SHP77 (cell line): Measurements from ENCODE around the gene ABCA13.

ENCODE experiments used
- DNase-seq, 2 experiments: peaks; one replicate each; lab custom pipeline; 2025; lab: John Stamatoyannopoulos, UW

ABCA13 gene

DNA sequence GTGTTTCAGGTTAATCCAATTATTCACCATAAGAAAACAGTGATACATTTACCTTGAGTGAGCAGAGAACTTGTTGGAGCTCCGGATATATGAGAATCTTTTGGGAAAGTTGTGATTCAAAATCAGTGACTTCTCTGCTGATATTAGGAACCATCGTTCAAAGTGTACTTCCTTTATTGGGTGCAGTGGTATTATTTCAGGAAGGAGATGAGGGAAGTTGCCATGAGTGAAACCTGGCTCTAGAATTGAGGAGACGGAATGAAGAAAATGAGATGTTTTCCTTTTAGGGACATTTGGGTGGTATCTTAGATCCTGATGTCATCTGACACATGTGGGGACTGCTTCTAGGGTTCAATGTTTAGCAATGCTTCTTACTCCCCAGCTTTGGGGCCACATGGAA, 343.9 kb downstream of the ABCA13 start:
- DNase-seq: no peak

DNA sequence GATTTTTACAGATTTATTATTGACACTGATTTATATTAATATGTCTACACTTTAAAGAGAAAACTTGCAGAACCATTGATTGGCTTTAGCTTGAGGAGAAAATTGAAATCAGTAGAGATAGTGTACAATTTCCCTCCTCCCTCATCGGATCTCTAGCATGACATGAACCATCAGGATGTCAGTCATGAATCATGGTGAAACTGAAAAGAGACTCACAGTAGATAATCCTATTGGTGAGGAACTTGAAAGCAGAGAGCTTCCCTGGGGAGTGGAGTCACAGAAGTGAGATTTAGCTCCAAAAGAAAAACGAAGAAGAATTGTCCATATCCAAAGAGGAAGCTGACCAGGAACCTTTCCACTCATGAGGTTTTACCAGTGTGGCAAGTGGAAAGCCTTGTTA, 346.8 kb downstream of the ABCA13 start:
- no peak for DNase-seq

DNA sequence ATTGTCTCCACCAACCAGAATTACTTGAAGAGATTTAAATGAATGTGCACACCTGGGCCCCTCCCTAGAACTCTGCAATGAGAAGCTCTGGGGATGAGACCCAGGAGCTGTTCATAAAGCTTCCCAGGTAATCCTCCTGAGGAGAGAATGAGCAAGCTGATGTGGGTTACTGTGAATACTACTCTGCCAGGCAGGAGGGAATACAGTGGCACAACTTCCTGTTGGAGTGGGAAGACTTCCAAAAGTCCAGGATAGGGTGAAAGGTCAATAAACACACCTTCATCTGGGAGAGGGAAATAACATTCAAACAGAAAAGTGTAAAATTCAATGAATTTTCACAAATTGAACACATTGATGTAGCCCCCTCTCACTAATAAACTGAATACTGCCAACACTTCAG, 351.4 kb downstream of the ABCA13 start:
- DNase-seq: no peak

DNA sequence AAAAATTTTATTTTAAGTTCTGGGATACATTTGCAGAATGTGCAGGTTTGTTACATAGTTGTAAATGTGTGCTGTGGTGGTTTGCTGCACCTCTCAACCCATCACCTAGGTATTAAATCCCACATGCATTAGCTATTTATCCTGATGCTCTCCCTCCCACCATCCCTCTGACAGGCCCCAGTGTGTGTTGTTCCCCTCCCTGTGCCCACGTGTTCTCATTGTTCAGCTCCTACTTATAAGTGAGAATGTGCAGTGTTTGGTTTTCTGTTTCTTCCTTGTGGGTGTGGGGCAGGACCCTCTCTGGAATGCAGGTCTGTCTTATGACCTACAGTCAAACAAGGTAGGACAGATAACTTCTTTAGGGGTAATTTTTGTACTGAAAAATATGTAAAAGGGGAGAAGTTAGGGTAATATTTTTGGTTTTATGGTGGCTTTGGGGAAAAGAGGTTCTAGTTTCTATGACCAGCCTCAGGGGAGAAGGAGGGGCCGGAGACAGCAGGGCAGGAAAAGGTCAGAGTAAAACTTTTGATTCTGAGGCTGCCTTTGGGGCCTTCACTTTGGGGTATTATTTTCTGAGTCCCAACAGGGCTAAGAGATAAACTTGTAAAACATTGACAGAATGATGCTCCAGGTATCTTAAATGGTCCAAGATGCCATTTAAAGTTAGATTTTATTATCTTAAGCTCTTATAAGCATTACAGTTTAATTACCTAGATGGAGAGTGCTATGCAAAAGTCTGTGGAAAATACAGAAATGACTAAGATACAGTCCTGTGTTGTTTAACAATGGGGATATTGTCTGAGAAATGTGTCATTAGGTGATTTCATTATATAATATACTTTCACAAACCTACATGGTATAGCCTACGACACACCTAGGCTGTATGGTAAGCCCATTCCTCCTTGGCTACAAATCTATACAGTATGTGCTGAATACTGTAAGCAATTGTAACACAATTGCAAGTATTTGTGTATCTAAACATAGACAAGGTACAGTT, 354.8 kb downstream of the ABCA13 start:
- DNase-seq: no peak

DNA sequence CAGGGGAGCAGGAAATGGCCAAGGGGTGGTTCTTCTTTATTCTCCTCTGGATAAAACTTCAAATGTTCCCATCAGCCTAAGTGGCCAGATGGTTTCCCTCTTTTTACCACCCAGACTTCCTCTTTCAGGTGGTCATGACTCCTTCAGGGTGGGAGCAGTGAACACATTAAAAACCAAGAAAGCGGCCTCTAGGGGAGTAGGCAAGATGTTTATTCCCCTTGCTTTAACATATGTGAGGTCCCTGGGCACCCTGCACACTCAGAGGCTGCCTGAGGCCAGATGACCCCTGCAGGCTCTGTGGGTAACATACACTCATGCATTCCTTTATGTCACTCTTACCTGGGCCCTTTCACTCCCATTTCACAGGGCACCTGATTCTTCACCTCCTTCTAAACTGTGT, 357.4 kb downstream of the ABCA13 start:
- DNase-seq: no peak

DNA sequence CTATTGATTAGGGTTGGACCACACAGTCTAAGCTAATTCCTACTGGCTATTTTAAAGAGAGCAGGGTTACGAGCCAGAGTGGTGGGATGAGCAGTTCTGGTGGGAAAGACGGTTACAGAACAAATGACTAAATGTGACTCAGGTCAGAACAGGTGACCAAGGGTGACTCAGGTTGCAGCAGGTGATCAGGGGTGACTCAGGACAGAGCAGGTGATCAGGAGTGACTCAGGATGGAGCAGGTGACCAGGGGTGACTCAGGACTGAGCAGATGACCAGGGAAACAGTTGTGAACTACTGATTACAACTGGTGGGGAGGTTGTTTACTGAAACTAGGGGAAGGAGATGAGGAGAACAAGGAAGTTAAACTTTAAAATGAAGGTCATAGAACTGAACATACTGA, 366.3 kb downstream of the ABCA13 start:
- DNase-seq: no peak

DNA sequence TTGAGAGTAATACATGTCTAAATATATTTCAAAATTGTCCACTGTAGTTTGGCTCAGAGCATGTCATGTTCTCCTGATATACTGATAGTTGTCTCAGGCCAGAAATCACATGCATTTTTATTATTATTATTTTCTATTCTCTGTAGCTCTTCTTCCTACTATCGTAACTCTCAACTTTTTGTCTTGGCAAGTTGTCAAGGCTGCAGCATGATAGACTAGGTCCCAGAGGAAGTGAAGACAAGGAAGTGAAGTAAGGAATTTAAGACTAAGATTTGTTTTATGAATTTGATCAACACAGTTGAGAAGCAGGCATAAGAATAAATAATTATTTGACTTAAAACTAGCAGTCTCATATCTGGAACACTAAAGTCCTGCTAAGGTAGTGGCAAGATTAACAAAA, 369.5 kb downstream of the ABCA13 start:
- no peak for DNase-seq

DNA sequence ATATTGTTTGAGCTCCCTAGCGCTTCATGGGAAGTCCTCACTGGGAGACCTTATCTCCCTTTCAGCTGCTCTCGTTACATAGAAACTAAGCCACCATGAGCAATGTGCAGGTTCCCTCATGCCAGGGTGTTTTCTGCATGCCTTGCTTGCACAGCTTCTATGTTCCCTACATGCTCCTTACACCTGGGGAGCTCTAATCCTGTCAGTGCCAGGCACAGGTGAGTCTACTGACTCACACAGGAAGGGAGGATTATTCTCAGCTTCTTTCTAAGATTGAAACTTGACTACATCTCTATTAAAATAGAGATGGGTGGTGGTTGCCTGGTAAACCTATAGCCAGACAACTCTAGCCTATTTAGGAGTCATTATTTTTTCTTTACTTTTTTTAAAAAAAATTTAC, 377.4 kb downstream of the ABCA13 start:
- no peak for DNase-seq

DNA sequence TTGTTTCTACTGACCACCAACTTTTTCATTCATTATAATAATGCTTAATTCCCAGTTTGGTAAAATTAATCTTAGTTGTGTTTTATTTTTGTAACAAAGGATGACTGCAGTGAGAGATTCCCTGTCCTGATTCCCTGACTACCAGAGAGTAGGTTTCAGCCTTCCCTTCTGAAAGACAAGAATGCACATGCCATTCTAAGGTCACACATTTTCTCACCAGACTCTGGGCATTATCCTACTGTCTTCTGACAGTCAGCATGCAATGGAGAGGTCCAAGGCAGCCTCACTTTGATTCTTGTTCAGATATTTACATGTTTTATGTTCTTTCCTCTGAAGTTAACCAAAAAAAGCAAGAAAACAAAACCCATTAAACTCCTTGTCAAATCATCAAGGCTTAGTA, 380.4 kb downstream of the ABCA13 start:
- no peak for DNase-seq

DNA sequence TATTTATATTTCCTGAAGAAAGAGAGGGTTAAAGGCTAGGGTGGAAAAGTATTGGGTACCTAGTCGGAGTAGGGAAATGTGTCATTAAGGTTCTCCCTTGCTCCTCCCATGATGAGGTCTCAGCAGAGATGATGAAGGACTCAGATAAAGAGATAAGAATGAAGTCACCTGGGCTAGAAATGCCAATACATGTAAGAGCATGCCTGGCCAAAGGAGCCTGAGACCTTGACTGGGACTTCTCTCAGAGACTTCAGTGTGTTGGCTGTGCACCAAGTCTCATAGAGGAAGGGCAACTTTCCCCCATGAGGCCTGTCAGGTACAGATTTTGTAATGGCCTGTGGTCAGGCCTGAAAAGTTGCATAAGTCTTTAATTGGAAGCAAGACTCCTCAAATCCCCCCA, 392.1 kb downstream of the ABCA13 start:
- no peak for DNase-seq

DNA sequence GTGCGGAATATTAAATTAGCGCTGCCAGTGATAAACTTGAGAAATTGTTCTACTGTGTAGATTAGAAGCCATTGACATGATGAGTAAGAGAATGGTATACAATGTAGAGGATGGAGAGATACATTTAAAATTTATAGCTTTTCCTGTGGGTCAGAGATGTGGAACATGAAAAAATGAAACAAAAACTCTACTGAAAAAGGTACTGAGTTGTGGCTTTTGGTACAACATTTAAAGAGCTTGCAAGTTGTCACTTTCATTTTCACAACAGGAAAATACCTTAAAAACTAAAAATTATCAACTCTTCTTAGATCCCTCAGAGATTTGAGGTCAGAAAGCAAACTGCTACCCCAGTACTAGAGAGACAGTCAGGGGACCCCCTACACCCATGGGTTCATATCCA, 404.3 kb downstream of the ABCA13 start:
- no peak for DNase-seq

DNA sequence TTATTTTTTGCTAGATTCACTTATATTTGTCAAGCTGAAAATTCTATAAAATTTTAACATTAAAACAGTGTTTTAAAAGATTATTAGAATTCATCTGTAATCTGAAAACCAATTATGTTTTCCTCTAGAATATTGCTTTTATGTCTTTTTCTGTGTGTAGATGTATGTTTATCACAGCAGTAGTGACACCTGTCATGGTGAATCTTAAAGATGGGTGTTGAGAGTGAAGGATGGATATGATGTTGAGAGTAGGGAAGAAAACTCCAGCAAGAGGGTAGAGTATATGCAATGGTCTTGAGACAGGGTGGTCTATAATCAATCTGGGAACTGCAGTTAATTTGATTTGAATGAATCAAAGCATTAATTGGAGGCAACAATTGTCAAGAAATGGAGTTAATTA, 416.2 kb downstream of the ABCA13 start:
- no peak for DNase-seq

DNA sequence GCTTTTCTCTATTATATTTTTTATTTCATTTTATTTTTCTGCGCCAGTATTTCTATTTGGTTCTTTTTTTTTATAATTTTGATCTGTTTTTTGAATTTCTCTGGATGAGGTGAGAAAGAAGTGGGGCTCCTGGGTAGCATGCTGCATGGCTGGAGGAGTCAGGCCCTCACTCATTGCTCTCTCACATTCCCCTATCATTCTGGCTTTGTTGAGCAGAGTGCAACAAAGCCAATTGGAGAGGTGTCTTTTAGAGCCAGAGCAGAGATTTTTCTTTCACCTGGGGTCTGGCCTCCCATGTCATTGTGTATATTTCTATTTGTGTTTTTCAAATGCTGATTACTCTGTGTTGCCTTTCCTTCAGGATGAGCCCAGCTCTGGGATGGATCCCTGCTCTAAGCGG, 423.1 kb downstream of the ABCA13 start:
- no peak for DNase-seq

DNA sequence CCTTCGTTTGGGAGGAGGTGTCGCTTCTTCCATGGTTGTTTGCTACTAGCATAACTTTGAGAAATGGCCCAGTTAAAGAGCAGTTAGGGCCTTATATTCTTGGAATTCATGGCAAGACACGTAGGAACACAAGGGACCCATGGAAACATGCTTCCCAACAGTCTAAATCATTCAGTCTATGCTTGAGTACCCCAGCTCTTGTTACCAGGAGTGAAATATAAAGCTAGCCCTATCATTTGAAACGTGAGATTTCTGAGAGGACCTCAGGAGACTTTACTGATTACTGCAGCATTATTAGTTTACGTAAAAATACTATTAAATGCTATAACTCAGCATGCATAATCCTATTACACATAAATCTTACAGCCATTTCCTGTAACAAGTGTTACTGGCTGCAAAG, 424.5 kb downstream of the ABCA13 start:
- DNase-seq: no peak

DNA sequence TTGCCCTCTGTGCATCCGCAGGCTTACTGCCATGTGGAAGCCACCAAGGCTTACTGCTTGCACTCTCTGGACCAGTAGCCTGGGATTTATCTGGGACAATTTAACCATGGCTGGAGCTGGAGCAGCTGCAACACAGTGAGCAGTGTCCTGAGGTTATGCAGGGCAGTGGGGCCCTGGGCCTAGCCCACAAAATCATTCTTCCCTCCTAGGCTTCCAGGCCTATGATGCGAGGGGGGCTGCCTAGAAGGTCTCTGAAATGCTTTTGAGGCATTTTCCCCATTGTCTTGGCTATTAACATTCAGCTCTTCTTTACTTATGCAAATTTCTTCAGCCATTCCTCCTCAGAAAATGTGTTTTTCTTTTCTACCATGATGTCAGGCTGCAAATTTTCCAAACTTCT, 439.4 kb downstream of the ABCA13 start:
- DNase-seq: no peak

DNA sequence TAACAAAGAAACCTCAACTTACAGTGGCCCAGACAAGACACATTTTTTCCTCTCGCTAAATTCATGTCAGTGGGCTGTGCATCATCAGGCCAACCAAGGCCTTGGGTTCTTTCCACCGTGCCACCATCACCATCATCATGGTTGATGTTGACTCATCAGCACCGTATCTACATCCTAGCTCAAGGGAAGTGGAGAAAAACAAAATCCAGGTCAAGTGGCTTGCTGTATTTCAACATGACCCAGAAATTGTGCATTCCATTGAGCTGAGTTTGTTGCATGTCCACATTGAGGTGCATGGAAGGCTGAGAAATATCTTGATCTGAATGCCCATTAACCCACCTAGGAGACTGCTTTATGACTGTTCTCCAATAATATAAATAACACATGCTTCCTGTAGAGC, 440.7 kb downstream of the ABCA13 start:
- no peak for DNase-seq

DNA sequence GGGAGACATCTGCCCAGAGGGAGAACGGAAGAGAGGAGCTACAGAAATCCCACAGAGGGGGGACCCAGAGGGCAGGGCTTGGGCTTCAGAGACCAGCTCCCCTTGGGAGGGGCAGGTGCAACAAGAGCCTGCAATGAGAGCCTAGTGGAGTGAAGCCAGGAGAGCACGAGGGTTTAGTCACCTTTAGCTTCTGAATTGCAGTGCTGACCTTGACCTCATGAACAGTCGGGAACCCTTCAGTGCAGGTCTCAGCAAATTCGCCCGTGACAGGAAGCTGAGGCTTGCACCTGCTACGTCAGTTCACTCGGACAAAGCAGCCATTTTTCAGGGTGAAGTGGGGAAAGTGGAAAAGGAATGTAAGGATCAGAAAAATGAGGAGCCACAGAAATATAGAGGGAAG, 446.2 kb downstream of the ABCA13 start:
- DNase-seq: no peak

DNA sequence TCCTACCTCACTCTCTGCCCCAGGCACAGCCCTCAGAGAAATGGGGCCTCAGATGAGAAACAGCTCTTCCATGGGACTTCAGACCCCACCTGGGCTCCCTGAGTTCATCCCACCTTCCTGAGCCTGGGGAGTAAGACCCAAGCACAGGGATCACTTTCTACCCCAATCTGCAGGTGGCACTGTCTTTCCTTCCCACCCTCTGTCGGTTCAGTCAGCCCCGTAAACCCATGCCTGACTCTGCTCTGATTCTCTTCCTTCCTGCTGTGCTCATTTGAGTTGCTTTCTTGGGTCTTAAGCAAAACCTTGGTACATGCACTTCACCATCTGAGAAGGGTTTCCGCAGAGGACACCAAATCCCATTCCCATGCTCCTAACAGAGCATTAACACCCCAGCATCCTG, 446.7 kb downstream of the ABCA13 start:
- DNase-seq: no peak

DNA sequence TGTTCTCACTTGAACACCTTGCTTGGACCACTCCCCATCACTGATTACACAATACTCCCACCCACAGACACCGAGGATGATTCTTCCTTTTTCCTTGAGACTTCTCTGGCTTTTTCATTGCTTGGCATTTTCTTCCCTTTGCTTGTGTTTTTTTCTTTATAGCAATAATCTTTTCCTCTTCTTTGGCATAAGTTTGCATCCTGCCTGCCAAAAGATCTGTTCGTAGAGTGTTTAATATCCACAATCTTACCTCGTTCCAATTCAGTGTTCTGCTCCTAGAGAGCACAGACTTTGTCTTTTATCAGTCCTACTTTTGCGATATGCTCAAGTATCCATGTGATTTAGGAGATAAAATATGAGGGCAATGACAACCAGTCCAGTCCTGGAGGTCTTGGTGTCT, 449.8 kb downstream of the ABCA13 start:
- no peak for DNase-seq

DNA sequence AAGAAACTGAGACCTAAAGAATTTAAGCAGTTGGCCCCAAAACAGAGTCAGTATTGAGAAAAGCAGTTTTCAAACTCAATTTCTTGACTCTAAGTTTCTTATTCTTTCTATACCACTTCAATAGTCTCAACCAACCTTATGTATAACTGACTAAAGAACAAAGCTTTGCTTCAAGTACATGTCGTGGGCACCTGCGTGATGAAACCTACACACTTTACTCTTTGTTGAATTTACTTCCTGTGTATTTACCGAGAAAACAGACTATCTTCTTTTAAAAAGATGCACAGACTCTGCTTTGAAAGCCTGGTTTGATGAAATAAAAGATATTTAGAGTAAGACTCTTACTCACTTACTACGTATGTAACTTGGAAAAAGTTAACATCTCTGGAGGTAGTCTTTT, 455.9 kb downstream of the ABCA13 start:
- no peak for DNase-seq

DNA sequence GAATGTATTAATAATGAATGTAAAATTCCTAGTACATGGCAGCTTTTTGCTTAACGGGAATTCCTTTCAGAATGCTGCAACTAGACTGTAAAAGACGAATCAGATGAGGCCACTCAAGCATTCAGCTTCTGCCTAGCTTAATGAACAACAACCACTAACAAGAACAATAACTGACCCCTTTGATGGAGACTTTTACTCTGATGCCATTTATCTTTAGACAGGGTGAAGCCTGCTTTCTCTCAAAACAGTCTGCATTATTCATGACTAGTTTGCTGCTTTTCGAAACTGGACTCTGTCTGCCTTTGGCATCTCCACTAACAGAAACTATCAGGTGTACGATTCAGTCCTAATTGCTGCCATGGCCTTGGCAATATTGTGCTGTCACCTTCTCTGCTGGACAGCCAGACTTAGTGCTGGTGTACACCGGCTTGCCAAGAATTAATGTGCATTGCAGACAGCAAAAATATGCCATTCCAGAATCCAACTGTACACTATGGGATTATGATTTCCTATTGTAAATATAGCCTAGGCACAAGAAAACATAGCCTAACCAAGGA, 457.6 kb downstream of the ABCA13 start:
- no peak for DNase-seq

DNA sequence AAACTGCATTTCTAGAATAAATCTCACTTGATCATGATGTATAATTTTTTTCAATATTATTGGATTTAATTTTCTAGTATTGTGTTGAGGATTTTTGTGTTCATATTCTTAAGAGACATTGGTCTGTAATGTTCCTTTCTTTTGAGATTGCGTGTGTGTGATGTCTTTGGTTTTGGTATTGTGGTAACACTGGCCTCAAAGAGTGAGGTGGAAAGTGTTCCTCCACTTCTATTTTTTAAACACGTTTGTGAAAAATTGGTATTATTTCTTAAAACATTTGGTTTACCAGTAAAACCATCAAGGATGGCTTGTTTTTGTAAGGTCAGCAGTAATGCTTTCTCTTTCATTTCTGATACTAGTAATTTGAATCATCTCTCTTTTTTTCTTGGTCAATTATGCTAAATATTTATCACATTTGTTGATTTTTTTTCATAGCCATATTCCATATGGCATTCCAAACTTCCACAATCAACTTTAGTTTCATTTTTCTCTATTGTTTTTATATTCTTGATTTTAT, 462.9 kb downstream of the ABCA13 start:
- no peak for DNase-seq

DNA sequence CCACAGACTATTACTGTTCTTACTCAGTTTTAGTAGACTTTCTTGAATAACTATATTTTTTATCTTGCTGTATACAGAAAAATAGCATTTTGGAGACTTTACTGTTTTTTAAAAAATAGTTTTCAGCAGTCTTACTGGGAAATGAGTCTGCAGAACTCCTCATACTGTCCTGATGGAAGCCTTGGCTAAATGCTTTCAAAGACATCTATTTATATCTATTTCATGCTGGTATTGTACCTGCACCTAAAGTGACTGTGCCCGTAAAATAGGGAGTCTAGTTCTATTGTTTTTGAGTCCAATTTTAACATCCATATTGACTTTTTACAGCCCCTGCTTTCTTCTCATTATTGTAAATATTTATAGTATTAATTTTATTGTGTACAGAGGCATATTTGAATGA, 464.5 kb downstream of the ABCA13 start:
- no peak for DNase-seq
